HL-60/S4 treated with phorbol 12-myristate 13-acetate at 8.2 ng/mL for 4 days and 3 days (cell line): ENCODE results near the gene LAIR1.
"Not testable (repeated sequence)": the region's sequence is repeated elsewhere in the genome, so short reads cannot be mapped to it uniquely, and the experiment has no call there.

Experiments
- in situ Hi-C: fragments of 300-500 bp; cut with MboI; formaldehyde crosslinking; loops from 2 replicates; pipeline ENCODE4 v1.15.0; 2022; ENCODE audit warnings: low sequenced_read_pairs

The LAIR1 gene

DNA sequence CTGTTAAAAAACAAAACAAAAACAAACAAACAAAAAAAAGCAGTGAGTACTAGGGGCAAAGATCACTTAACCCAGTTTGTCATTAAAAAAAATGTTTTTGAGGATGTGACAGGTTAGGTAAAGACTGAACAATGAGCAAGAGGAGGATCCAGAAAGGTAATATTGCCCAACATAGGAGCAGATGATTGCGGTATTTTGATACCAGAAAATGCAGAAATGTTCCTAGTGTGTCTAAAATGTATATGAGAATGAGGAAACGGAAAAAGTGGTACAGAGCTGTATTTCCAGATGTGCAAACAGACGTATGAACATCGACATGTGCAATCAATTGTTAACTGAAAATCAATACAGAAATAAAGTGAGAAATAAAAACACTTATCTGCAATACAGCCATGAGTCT lies 20.9 kb downstream of the LAIR1 start:
- in situ Hi-C loops: no loop called here

DNA sequence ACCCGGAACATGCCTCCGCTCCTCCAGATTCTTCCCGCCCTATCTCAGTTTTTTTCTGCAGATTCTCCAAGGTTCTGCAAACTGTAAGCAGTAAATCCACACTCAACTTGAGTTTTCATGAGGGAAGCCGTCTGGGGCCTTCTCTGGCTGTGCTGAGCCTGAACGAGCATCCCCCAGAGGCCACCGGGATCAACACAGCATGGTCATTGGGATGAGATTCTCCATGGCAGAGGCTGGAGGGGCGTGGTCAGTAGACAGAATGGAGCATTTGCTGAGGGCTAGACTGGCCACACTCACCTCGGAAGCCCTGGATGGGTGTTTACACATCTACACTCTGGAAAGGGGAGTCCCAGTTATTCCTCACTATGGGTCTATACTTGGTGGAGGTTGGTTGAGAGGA lies 23.4 kb downstream of the LAIR1 start:
- in situ Hi-C loops: no loop called here

DNA sequence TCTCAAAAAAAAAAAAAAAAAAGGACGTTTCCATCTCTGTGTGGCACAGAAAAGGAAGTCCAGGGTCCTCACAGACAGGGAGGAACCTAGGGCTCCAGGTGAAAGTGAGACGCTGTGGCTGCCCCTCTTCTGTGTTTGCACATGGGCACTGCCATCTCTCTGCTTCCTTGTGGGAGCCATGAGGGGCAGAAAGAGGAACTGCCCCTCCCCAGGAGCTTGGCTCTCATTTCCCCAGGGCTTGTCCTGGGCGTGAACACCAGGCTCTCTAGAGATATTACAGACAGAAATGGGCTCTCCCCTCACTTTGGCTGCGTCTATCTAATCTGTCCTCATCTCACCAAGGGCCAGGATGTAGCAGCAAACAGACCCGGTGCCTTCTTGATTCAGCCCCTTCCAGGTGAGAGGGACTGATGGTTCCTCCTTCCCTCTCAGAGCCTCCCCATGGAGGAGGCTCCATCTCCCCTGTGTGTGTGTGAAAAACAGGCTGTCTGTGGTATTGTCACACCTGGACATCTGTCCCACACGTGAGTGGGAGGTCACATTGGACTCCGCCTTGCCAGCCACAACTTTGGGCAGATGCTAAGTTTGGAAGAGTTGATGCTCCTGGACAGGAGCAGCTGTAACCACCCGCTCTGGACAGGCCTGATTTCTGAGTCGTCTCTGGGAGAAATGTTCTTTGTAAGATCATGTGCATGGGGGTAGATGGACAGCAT lies 24.9 kb downstream of the LAIR1 start:
- in situ Hi-C loops: no loop called here

DNA sequence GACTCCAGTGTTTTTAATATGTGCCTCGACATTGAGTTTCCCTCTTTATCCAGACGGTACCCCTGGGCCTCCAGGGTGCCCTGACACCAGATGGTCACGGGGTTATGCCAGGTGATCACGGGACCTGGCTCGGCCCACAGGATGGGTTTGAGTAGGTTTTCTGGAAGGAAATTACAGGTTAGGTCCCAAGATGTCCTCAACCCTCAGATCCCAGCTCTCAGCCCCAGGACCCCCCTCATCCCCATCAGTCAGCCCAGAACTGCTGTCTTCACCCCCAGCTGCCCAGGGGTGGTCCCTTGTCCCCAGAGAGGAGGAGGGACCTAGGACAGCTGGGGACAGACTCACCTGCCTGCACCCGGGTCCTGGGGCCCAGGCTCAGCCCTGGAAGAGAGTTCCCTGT lies 26.2 kb downstream of the LAIR1 start:
- in situ Hi-C loops: no loop called here

DNA sequence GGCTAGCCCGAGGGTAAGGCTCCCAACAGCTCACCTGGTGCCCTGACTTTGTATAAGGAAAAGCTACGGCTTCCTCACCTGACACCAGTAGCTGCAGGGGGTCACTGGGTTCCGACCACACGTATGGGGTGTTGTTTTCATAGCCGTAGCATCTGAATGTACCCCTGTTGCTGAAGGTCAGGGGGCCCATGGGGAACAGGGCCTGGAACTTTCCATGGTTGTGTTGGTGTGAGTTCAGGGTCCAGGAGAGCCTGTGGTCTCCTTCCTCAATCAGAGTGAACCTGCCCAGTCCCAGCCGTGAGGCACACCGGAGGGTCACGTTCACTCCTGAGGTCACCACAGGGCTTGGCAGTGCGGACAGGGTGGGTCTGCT lies 26.9 kb downstream of the LAIR1 start:
- in situ Hi-C loops: no loop called here

DNA sequence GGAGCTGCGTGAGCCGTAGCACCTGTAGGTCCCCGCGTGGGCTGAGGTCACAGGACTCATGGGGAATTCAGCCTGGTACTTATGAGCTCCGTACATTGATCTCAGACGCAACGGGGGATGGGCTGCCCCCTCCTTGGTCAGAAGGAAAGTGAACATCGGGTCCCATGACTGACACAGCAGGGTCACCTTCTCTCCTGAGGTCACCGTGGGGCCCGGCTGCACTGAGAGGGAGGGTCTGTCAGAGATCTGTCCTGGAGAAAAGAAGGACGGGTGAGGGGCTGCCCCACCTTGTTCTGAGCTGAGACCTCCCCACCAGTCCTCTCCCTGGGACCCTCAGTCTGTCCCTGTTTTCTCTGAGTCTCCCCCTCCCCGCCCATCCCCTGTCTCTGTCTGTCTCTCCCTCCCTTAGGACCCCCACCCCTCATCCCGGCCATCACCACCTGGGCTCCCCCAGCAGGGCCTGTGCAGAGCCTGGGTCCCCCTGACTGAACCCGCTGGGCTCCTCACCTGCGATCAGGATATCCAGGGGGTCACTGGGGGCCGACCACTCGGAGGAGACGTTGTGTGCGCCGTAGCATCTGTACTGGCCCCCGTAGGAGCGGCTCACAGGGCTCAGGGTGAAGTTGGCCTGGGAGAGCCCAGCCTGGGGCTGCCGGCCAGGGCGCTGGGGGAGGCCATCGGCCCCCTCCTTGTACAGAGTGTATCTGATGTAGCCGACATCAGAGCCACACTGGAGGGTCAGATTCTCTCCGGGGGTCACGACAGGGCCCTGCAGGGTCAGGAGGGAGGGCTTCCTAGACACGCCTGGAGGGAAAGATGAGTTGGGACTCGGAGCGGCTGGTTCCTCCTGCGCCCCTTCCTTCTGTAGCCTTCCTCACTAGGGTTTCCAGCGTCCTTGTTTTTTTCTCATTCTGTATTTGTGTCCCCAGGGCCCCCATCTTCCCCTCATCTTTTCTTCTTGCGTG lies 27.6 kb downstream of the LAIR1 start:
- in situ Hi-C loops: no loop called here

DNA sequence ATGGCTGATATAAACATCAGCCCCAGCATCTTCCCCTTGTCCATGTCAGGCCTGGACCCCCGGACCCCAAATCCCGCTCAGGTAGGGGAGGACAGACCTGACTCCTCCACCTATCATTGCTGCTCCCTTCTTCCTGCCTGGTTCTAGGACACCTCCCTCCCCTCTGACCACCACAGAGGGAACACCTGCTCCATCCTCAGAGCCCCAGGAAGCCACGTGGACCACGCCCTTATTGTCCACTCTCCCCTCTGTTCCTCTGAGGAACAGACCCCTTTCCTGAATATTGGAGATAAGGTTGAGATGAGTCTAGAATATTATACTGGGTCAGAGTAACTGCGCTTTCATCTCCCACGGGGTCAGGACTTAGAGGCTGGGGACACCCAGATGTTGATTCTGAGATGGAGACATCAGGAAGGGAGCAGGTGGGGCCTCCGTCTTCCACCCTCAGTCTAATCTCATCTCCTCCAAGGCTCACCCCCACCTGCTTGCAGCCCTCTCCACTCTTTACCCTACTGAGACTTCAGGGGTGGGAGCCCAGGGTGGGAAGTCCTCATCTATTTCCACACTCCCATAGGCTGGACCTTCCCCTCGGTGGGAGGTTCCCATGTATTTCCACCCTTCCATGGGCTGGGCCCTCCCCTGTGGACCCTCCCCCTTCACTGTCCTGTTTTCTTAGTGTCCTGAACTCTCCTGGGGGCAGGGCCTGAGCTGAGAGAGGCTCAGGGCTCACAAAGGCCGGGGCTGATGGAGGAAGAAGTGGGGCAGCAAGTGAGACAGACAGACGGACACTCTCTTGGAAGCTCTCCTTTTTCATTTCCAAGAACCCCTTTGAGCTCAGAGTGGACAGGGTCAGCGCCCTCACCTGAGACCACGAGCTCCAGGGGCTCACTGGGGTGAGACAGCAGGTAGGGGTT lies 28.5 kb downstream of the LAIR1 start:
- in situ Hi-C loops: no loop called here

DNA sequence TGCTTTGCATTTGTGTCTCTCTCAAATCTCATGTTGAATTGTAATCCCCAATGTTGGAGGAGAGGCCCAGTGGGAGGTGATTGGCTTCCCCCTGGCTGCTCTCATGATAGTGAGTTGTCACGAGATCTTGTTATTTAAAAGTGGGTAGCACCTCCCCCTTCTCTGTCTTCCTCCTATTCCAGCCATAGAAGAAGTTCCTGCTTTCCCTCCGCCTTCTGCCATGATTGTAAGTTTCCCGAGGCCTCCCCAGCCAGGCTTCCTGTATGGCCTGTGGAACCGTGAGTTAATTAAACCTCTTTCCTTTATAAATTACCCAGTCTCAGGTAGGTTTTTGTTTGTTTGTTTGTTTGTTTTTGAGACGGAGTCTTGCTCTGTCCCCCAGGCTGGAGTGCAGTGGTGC lies 29.6 kb downstream of the LAIR1 start:
- in situ Hi-C loops: no loop called here

DNA sequence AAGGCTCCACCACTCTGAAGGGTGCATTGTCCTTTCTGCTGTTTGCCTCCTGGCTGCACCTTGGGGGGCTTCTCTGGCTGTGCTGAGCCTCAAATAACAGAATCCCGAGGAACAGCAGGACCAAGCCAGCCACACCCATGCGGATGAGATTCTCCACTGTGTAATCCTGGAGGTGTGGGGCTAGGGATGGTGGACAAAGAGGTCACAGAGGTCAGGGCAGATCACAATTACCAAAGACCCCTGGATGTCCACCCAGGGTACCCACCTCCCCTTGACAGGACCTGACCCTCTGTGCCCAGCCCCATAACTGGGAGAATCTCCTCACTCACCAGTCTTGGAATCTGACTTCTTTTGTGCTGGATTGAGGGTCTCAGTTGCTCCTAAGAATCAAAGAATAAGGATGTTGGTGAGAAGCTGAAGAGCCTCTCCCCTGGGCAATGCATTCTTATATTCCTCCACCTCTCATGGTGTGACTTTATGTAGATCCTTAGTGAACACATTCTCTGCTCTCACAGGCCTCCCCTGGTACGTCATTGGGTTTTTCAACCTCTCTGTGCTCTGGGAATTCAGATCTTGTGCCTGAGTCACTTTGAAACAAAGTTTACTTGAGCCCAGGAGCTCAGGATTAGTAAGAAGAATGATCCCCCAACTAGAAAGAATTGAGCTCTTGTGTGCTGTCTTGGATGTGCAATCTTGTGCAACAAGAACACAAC lies 31.0 kb downstream of the LAIR1 start:
- in situ Hi-C loops: no loop called here

DNA sequence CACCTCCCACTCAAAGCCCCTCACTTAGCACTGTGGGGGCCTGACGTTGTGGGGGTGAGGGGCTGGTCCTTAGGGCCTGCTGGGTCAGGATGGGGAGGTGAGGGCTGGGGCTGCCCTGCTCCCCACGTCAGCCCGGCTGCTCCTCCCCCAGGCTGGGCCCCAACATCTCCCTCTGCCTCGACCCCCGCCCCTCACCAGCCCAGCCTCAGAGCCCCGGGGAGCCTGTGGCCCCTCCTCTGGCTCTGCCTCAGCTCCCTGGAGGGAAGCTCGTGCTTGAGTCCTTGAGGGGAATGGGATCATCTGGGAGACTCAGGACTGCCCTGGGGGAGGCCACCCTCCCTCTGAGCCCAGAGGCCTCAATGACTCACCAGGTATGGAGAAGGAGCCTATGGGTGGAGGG lies 32.6 kb downstream of the LAIR1 start:
- in situ Hi-C loops: no loop called here

DNA sequence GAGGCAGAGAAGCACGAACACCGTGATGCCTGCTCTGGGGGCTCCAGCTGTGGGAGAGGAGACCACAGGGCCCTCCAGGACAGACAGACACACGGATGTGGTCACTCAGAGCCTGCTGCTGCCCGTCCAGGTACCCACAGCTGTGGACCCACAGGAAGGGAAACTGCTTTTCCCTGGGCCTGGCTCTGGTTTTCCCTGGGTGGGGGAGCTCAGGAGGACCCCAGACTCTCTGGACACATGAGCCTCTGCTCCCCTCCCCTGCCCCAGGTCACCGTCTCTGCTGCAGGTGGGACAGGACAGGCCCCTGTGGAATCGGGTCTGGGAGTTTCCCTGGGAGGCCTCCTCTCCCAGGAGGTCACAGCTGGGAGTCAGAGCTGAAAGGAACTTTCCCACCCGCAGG lies 33.1 kb downstream of the LAIR1 start:
- in situ Hi-C loops: no loop called here

DNA sequence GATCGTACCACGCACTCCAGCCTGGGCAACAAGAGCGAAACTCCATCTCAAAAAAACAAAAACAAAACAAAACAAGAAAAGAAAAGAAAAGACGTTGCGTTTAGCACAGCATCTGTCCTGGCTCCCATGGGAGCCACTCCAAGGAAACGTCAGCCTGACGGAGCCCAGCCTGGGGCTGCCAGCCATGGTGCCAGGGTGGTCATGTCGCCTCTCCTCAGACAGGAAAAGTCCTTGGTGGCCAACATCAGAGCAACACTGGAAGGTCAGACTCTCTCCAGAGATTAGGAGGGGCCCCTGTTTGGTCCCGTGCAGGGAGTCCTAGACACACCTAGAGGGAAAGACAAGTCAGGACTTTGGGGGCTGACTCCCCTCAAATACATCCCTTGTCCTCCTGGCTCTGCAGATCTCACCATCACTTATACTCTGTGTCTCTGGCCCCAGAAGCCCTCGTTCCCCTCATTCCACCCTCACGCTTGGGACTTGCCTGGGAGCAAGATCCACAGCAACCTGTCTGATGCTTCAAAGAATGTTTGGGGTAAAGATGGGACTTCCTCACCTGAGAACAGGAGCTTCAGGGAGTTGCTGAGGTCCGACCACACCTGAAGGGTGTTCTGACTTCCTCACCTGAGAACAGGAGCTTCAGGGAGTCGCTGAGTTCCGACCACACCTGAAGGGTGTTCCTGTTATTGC lies 35.1 kb downstream of the LAIR1 start:
- in situ Hi-C loops: no loop called here

DNA sequence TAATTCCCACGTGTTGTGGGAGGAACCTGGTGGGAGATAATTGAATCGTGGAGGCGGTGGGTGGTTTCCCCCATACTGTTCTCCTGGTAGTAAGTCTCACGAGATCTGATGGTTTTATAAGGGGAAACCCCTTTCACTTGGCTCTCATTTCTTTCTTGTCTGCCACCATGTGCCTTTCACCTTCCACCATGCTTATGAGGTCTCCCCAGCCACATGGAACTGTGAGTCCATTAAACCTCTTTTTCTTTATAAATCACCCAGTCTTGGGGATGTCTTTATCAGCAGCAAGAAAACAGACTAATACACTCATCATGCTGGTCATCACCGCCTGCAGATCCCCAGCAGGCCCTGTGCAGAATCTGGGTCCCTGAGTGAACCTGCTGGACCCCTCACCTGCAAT lies 36.0 kb downstream of the LAIR1 start:
- in situ Hi-C loops: not testable (repeated sequence)

DNA sequence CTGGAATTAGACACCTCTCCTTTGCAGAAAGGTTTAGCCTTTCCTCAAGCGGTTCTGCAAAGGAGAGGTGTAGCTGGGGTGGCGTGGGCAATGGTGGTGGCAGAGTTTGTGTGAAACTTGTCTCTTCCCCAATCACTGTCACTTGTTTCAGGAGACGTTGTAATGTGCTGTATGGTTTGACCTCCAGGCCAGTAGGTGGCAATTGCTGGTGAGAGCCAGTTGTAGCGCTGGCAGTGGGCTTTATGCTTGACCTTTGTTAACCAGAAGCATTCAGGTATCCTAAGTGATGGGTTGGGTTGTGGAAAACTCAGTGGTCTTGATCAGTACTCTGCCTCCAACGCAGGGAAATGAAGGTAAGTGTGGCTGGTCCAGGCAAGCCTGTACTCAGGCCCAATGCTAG lies 39.1 kb downstream of the LAIR1 start:
- in situ Hi-C loops: no loop called here

DNA sequence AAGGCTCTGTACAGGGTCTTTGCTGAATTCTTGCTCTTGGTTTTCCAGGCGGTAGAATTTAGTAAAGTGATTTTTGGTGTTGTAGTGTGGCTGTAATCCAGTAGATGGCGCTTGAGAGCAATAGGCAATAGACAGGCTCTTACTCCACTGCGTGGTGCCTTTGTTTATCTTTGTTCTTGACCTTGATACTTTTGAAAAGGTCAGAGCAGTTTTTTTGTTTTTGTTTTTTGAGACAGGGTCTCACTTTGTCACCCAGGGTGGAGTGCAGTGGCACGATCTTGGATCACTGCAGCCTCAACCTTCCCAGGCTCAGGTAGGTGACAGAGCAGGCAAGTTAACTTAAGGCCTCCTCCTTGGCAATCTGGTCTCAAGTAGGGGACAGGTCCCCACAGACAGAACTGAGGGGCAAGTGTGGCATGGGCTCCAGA lies 39.5 kb downstream of the LAIR1 start:
- in situ Hi-C loops: no loop called here

DNA sequence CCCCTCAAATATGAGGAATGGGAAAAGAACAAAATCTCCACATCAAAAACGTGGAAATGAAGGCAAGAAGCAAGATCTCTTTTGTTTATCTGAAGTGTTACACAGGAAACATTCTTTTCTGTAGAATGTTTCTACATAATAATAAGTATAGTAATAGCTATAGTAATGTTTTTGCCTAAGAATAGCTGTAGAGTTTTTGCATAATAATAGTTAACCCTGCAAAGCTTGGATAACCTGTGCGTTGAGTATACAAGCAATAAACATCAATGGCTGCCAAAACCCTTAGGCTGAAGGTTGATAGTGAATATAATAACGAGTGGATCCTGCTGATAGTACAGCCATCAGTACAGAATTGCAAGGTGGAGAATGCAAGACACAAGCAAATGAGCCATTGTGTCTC lies 40.7 kb downstream of the LAIR1 start:
- in situ Hi-C loops: no loop called here

DNA sequence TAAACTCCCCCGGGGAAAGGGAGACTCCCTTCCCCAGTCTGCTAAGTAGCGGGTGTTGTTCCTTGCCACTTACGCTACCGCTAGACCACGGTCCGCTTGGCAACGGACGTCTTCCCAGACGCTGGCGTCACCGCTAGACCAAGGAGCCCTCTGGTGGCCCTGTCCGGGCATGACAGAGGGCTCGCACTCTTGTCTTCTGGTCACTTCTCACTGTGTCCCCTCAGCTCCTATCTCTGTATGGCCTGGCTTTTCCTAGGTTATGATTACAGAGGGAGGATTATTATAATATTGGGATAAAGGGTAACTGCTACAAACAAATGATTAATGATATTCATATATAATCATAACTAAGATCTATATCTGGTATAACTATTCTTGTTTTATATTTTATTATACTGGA lies 41.8 kb downstream of the LAIR1 start:
- in situ Hi-C loops: not testable (repeated sequence)

DNA sequence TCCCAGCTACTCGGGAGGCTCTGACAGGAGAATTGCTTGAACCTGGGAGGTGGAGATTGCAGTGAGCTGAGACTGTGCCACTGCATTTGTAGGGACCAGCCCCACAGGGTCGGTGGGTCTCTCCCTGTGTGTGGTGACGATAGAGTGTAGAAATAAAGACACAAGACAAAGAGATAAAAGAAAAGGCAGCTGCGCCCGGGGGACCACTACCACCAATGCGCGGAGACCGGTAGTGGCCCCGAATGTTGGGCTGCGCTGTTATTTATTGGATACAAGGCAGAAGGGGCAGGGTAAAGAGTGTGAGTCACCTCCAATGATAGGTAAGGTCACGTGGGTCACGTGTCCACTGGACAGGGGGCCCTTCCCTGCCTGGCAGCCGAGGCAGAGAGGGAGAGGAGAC lies 42.4 kb downstream of the LAIR1 start:
- in situ Hi-C loops: not testable (repeated sequence)

DNA sequence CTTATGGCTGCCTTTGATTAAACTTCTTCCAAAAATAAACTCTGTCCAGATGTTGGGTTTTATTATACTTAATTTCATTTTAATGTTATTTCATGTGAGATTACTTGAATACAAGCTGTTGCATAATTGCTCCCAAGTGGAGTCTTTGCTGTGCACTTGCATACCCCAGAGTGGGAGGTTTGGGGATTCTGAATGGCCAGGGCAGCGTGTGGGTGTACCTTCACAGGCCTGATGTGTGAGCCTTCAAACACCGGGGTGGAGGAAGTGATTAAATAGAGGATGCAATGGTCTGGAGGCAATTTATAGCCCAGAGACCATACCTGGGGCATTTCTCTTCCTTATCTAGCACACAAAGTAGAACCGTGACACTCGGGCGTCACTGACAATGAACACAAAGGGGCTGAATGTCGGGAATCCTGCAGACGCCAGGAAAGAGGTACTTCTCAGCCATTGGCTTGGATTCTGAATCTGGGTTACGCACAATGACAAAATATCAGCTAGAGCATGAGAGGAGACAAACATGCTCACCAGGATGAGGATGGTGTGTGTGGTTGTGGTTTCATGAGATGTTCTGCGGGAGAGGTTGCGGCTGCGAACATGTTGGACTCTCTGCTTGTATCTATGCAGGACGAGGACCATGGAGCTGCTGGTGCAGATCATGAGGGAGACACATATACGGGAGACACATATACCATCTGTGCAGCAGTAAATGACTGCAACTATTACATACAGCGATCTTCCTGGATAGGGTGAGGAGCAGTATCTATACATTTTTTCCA lies 44.6 kb downstream of the LAIR1 start:
- in situ Hi-C loops: no loop called here
